HG03064 (cell line): ENCODE measurements around the gene COX10.
"Not testable (repeated sequence)": the region's sequence is repeated elsewhere in the genome, so short reads cannot be mapped to it uniquely, and the experiment has no call there.

Experiments
- ATAC-seq: cut with Tn5 transposase; IDR thresholded peaks from one replicate; pipeline ENCODE4 v1.9.1; 2021; ENCODE audit warnings: low read depth; ENCODE audit not compliant: unreplicated experiment

COX10 gene

GRCh38 chr17:14118951-14119350 lies 49.6 kb downstream of the COX10 start:
- ATAC-seq: no peak

DNA sequence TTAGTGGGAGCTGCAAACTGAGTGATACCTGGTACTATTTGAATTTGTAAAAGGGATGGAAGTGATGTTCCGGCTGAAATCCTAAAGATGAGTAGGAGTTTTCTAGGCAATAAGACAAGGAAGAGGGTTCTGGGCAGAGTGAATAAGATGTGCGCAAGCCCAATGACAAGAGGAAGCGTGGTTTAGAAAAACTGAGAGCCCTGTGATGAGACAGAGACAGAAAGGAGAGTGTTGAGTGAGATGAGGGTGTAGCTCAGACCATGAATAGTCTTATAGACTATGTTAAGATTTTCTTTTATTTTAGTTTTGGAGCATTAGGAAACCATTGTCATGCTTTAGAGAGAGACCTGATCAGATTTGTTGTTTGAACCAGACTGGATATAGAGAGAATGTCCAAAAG lies 50.2 kb downstream of the COX10 start:
- ATAC-seq: no peak

DNA sequence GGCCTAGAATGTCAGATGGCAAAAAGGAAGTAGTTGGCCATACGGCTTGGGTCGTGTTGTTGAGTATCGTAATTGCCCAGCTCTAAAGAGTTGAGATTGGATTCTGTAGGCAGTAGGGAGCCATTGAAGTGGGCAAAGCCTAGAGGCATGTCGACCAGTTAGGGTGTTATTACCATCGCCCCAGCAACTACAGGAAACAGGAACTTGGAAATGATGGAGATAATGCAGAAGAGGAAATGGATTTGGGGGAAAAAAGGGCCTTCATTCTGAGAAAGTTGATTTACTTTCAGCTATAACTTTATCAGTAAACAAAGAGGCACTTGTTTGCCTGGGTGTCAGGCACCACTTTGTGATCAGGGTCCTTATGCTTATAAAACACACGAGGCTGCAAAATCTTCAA lies 52.6 kb downstream of the COX10 start:
- ATAC-seq: no peak

DNA sequence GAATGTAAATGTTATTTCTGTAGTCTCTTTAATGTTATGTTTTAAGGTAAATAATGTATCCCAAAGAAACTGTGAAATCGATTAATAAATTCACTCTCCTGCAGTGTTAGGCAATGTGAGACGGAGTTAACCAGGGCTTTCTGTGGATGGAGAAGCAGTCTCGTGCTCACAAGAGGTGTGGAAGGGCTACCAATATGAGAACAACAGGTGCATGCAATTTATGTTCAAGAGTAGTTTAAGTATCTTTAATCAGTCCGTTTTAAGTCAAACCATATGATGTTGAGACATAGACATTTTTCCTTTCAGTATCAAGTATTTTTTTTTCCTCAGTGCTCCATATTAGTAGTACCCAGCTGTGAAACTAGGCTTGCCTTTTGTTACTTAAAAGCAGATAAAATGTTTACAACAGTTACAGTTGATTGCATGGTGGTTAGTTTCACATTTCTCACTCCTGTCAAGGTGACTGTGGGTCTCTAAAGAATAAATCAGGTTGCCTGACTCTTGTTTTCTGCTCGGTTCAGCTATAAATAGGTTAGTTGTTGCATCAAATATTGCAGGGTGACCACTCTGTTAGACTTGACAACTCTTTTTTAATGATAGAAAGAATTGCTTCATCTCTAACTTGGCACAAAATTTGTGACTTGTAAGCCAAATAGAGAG lies 54.4 kb downstream of the COX10 start:
- ATAC-seq: no peak

- no peak for ATAC-seq
These were observed 55.5 kb downstream of the COX10 start for GRCh38 chr17:14124854-14125253.

GRCh38 chr17:14125518-14126137 lies 56.3 kb downstream of the COX10 start:
- no peak for ATAC-seq

- no peak for ATAC-seq
These were observed 63.8 kb downstream of the COX10 start for GRCh38 chr17:14133104-14133503.

GRCh38 chr17:14134456-14134855 lies 65.2 kb downstream of the COX10 start:
- ATAC-seq: no peak

DNA sequence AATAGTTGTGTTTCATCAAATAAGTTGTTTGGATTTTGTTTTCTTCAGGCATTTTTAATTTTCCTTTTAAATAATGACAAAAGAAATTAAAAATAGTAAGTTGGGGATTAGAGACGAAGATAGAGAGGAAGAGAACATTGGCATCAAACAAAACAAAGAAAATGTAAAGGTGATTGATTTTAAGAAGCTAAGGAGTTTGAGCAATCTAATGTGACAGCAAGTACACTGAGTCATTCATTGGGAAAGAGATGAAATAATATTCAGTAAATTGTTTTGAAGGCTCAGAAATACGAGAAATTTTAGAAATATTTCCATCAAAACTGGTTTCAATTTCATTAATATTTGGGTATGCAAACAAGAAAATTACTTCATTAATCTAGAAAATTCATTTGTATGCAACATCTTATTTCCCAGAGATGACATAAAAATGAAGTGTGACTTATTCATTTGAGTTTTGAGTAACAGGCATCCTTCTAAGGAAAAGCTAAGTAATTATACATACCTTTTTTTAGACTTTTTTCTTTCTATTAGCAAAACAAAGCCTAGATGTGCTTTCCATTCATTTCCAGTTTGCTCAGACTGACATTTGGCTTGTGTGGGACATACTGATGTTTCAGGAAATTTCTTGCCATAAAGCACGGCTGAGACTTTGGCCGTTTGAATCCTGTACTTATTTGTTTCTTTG lies 66.7 kb downstream of the COX10 start:
- ATAC-seq: no peak

- no peak for ATAC-seq
These were observed 69.3 kb downstream of the COX10 start for GRCh38 chr17:14138649-14139048.

- ATAC-seq: no peak
These were observed 74.4 kb downstream of the COX10 start for GRCh38 chr17:14143688-14144087.

GRCh38 chr17:14144508-14144907 lies 75.2 kb downstream of the COX10 start:
- ATAC-seq: no peak

DNA sequence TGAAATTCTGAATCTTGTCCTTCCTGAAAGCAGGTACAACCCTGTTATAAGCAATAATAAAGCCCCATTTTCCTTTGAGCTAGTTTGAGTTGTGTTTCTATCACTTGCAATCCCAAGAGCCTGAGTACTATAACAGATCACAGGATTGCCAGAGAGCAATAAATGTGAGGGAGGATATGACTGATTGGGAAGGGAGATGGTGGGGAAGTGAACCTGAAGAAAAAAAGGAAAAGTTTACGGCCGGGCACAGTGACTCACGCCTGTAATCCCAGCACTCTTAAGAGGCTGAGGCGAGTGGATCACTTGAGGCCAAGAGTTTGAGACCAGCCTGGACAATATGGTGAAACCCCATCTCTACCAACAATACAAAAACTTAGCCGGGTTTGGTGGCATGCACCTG lies 80.4 kb downstream of the COX10 start:
- no peak for ATAC-seq

GRCh38 chr17:14150619-14151018 lies 81.3 kb downstream of the COX10 start:
- no peak for ATAC-seq

DNA sequence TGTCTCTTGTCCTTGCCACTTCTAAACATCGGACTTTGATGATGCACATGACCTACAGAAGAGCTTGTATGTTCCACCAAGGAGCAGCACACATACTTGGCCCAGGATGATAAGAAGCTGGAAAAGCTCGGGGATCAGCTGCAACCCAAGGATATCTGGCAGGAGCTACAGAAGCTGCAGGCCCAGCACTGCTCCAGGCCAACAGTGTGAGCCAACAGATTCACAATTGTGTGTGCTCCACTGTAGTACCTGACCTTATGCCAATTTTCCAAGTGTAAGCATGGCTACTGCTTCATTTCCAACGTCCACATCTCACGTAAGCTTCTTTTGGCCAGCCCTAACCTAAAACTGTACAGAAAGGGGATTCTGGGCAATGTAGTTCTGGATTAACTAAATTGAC lies 83.4 kb downstream of the COX10 start:
- no peak for ATAC-seq

DNA sequence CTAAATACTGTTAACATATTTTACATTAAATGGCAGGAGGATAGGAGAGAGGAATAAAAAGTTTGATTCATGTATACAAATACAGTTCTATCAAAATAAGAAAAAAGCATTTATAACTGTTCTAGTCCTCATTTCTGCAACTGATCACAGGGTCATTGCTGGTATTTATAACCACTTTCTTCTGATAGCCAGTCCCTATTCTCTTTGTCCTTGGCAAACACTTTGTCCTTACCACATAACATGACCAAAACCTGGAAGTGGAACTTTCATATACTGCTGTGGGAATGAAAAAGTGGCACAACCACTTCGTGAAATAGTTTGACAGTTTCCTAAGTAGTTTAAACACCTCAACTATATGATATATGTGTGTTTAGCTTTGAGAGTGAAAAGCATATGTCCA lies 84.1 kb downstream of the COX10 start:
- ATAC-seq: no peak

DNA sequence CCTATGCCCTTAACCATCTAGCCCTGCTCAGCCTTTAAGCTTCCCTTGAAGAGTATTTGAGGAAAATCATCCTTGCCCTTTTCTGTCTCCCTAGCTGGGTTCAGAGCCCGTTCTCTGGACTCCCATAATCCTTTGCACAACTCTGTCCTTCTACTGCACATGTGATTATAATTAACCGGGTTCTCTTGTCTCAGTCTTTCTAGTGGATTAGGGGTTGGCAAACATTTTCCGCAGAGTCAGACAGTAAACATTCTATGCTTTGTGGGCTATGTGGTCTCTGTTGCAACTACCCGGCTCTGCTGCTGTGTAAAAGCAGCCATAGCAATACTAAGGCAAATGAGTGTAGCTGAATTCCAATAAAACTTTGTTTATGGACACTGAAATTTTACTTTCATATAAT lies 87.4 kb downstream of the COX10 start:
- ATAC-seq: no peak

DNA sequence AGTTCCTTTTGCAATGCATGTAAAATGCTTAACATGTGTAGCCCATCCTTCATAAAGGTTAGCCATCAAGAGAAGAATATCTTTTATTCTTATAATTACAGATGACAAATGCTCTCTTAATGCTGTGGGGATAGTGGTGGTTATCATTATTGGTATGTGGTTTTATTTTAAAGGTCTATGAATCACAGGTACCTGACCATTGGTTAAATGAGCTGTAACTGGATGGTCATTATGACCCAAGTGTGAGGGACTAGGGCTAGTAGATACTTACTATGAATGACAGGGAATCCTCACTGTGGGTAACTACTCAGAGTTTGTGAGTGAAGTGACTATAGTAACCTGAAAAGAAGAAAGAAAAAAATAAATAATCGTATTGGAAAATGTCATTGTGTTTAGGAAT lies 88.5 kb downstream of the COX10 start:
- ATAC-seq: no peak

GRCh38 chr17:14158707-14159106 lies 89.4 kb downstream of the COX10 start:
- ATAC-seq: no peak

DNA sequence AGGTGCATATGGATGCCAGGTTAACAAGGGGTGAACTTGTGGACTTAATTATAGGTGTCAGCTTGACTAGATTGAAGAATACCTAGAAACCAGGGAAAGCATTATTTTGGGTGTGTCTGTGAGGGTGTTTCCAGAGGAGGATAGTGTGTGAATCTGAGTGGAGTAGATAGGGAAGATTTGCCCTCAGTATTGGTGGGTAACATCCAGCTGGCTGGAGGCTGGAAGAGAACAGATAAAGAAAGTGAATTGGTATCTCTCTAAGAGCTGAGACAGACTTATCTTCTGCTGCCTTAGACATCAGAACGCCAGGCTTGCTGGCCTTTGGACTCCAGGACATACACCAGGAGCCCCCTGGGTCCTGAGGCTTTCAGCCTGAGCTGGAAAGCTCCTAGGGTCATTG lies 92.1 kb downstream of the COX10 start:
- ATAC-seq: no peak

GRCh38 chr17:14165616-14166015 lies 96.3 kb downstream of the COX10 start:
- no peak for ATAC-seq

DNA sequence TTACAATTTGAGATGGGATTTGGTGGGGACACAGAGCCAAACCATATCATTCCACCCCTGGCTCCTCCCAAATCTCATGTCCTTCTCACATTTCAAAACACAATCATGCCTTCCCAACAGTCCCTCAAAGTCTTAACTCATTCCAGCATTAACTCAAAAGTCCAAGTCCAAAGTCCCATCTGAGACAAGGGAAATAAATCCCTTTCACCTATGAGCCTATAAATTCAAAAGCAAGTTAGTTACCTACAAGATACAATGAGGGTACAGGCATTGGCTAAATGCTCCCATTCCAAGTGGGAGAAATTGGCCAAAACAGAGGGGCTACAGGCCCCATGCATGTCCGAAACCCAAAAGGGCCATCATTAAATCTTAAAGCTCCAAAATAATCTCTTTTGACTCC lies 98.5 kb downstream of the COX10 start:
- not testable (repeated sequence) for ATAC-seq
